ENCODE data around the gene RASL10A.

DNA sequence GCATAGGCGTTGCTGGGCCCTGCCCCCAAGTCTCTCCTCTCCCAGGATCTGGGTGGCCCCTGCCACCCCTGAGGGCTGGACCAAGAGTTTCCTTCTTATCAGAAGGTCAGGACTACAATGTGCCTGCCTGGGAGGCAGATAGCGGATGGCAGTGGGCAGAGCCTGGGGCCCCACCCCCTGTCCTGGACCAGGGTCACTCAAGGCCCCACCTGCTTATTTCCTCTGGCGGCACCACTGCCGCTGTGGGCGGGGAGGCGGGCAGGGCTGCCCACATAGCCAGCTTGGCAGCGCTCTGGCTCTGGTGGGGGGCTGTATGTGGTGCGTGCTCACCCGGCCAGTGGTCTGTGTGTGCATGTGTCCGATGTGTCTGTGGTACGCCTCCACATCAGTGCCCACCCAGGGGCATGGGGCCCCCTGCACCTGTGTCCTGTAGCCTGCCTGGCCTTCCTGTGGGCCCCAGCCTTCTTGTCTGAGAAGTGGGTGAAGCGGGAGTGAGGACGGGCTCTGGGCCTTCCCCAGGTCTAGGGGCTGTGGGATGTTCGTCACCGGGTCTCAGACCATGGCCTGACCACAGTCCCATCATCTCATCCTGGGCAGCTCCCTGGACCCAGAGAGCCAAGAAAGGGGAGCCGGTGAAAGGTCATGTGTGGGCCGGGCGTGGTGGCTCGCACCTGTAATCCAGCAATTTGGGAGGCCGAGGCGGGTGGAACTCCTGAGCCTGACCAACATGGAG is 6.0 kb downstream of the RASL10A start:
- TF ChIP-seq, protein P1, sequence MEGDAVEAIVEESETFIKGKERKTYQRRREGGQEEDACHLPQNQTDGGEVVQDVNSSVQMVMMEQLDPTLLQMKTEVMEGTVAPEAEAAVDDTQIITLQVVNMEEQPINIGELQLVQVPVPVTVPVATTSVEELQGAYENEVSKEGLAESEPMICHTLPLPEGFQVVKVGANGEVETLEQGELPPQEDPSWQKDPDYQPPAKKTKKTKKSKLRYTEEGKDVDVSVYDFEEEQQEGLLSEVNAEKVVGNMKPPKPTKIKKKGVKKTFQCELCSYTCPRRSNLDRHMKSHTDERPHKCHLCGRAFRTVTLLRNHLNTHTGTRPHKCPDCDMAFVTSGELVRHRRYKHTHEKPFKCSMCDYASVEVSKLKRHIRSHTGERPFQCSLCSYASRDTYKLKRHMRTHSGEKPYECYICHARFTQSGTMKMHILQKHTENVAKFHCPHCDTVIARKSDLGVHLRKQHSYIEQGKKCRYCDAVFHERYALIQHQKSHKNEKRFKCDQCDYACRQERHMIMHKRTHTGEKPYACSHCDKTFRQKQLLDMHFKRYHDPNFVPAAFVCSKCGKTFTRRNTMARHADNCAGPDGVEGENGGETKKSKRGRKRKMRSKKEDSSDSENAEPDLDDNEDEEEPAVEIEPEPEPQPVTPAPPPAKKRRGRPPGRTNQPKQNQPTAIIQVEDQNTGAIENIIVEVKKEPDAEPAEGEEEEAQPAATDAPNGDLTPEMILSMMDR (conservative IDR thresholded peaks at IDR 0.05; ENCODE audit: low read length) = no peak
- TF ChIP-seq EZH2phosphoT487 (IDR thresholded peaks at IDR 0.05; ENCODE audit: borderline replicate concordance, low read depth, low read length) = no peak
